ENCODE results near the gene SLC26A6.

The SLC26A6 gene

GRCh38 chr3:48598323-48599076 lies 36.8 kb downstream of the SLC26A6 start:
- DNase-seq, result no peak

GRCh38 chr3:48597408-48597800 lies 37.9 kb downstream of the SLC26A6 start:
- DNase-seq, result no peak

GRCh38 chr3:48596676-48597407 lies 38.4 kb downstream of the SLC26A6 start:
- no peak for DNase-seq

- no peak for DNase-seq
Measured at GRCh38 chr3:48596157-48596556, 39.1 kb downstream of the SLC26A6 start.

GRCh38 chr3:48595526-48596121 lies 39.6 kb downstream of the SLC26A6 start:
- peak; percentile 36 for DNase-seq

DNA sequence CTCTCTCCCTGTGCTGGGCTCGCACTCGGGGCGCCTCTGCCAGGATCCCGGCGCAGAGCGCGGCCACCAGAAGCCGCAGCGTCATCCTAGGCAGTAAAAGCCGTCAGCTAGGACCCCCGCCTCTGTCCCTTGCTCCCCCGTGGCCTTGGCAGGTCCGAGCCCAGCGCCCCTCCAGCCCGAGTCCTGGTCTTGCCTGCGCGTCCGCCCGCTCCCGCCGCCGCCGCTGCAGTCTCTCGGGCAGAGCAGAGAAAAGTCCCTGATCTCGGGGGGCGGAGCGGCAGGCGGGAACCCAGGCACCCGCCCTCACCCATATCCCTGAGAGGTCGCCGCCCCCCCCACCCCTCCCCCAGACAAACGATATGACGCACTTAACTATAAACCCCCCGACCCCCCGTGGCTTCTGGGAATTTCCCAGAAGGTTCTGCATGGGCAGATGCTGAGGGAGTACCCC lies 40.2 kb downstream of the SLC26A6 start, which contains the start of gene COL7A1:
Gene COL7A1, minus strand, starts transcription at position 255 of the 451 bp plus-strand sequence. Its CDS starts 170 bp downstream, at position 85.
- DNase-seq, result no peak

DNA sequence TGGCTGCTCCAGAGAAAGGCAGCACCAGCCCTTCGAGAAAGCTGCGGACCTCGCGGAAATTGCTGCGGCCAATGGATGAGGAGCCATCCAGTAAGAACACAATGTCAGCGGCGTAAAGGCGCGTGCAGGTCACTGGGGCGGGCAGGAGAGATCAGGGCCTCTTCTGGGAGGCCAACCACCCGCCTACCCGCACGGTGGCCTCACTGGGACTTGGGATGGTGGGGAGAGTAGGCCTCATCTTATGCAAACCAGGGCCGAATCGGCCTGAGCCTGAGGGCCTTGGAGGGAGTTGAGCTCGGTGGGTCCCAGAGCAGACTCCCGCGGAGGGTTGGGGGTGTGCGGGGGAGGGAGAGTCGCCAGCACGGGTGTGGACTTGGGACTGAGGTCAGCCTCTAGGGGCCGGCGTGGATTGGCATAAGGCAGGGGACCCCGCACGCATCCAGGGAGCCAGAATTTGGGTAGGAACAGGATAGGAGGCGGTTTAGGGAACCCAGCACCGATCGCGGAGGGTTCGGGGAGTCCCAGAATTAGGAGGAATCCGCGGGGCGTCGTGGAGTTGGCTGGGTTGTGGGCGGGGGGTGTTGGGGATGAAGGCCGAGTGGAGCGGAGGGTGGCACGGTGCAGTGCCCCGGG lies 40.7 kb downstream of the SLC26A6 start:
- DNase-seq, result no peak

- no peak for DNase-seq
Measured at GRCh38 chr3:48593337-48593736, 41.9 kb downstream of the SLC26A6 start.

DNA sequence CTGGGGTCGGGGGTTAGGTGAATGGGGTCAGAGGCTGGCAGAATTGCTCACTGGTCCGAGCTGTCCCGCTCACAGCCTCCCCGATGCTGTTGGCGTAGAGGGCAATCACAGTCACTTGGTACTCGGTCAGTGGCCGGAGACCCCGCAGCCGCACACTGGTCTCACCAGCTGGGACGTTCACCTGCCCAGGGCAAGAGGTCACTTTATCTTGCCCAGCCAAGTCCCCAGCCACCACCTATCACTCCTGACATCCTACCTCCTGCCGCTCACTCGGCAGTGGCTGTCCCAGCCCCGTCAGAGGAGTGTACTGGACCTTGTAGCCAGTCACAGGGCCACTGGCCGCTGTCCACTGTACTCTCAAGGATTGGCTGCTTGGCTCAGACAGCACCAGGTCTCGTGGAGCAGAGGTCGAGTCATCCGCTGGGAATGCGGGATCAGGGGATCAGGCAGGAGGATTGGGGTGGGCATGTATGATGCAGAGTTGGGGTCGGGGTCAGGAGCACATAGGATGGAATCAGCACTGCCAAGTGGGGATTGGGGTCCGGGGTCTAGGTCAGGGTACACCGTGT lies 42.7 kb downstream of the SLC26A6 start:
- no peak for DNase-seq

DNA sequence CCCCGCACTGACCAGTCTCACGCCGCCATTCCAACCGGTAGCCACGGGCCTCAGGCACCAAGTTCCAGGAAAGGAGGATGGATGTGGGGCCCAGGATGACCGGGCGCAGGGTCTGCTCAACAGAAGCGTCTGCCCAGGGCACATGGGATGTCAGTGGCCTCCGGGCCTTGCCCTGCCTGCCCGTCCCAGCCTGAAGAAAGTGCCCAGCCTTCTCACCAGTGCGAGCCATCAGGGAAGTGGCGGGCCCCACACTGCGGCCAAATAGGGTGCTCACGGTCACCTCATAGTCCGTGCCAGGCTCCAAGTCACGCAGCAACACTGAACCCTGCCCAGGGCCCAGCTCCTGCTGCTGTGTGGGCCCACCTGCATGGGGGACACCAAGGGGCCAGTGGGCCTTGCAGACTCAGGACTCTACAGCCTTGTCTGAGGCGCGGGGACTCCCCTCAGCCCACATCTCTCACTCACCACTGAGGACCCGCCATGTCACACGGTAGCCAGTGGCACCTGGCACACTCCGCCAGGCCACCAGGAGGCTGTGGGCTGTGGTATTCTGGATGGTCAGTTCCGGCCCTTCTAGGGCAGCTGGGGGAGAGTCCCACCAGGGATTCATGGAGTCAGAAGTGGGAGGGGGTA lies 43.3 kb downstream of the SLC26A6 start:
- no peak for DNase-seq

- no peak for DNase-seq
Measured at GRCh38 chr3:48591436-48591835, 43.8 kb downstream of the SLC26A6 start.

GRCh38 chr3:48588230-48588629 lies 47.0 kb downstream of the SLC26A6 start:
- DNase-seq, result no peak

GRCh38 chr3:48587686-48588085 lies 47.6 kb downstream of the SLC26A6 start:
- no peak for DNase-seq

- no peak for DNase-seq
Measured at GRCh38 chr3:48585411-48585810, 49.9 kb downstream of the SLC26A6 start.

DNA sequence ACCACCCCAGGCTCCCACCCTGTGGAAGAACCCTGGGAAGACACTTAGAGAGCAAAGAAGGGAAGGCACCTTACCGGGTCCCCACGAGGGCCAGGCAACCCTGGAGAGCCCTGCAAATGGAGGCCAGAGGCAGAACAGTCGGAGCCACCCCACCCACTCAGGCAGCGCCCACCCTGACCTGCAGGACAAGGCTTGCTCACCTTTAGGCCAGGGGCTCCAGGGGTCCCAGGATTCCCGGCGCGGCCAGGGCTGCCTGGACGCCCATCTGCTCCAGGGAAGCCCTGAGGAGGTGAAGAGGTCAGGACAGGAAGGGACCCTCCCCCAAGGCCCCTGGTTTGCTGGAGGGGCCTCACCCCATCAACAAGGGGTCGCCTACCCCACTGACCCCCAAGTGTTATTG lies 50.4 kb downstream of the SLC26A6 start:
- no peak for DNase-seq

DNA sequence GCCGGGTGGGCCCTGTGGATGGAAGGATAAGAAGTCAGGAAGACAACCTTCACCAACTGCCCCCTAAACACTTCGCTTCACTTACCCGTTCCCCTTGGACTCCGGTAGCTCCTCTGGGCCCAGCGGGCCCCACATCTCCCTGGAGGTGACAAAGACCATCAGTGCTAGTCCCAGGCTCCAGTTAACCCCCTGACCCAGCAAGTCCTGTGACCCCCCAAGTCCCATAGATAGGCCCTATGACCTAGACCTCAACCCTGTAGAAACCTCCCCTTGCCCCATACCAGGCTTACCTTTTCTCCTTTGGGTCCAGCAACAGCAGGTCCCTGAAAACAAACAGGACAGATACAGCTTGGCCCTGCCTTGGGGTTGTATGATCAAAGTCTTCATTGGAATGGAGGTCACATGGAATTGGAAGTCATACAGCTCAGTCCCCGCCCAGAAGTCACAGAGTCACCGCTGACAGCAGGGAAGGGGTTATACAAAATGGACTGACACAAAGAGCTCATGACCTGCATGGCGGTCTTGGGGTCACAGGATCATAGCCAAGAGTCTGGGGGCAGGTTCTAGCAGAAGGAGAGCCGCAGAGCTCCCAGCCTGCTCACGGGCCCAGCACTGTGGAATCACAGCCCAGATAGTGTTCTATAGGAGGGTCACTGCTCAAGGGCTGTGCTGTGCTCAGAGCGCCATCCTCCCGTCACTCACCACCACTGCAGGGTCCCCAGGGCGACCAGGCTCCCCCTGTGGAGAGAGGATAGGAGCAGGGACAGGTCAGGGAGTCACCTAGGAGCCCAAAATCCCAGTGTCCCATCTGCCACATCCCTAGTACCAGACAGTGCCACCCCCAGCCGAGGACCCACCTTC lies 53.4 kb downstream of the SLC26A6 start:
- DNase-seq, result no peak

GRCh38 chr3:48576647-48577046 lies 58.6 kb downstream of the SLC26A6 start:
- DNase-seq, result no peak

Data from activated T-cell treated with anti-CD3 and anti-CD28 coated beads, Interleukin-2, amount 50 U/mL, for 48 hours (primary cell).